Fibroblast of lung (primary cell): ENCODE measurements around the gene GNB2. TPM values are rescaled to one million over a fixed set of nuclear protein-coding genes. Genes with fewer than 3 reads are reported as not detected.
A peak's percentile ranks its signal among the peaks of the same experiment; 100 is the strongest.

Experiments
- DNase-seq, 2 donors: peaks; one replicate each; pipeline versions ENCODE4 v3.0.0 to v3.0.0-alpha.2; 2010; ENCODE audit warnings: low read depth in 2 of 2
- H2AFZ ChIP-seq: 2 replicates; pipeline ENCODE4 v1.5.1; 2012; ENCODE audit warnings: low read length, control low read depth, inconsistent platforms
- H3K27ac ChIP-seq: 2 replicates; pipeline ENCODE4 v1.5.1; 2011; ENCODE audit warnings: low read length, control low read depth; ENCODE audit not compliant: insufficient read depth
- H3K27me3 ChIP-seq: 2 replicates; pipeline ENCODE4 v1.5.1; 2011; ENCODE audit warnings: mild to moderate bottlenecking, low read length; ENCODE audit not compliant: control insufficient read depth, insufficient read depth
- H3K36me3 ChIP-seq: 2 replicates; pipeline ENCODE4 v1.5.1; 2011; ENCODE audit warnings: low read length; ENCODE audit not compliant: control insufficient read depth, insufficient read depth
- H3K4me1 ChIP-seq: 2 replicates; pipeline ENCODE4 v1.5.1; 2011; ENCODE audit warnings: low read length; ENCODE audit not compliant: control insufficient read depth, insufficient read depth; ENCODE audit errors: extremely low read depth
- H3K4me2 ChIP-seq: 2 replicates; pipeline ENCODE4 v1.5.1; 2011; ENCODE audit warnings: low read length, control low read depth; ENCODE audit not compliant: insufficient read depth; ENCODE audit errors: extremely low read depth
- H3K4me3 ChIP-seq, 4 experiments: fragments of 200-600 bp in 1 of 4; sonication (generic) in 1 of 4; replicated peaks in 1 of 4; 2 replicates each; pipeline ENCODE4 v1.5.1; 2011 to 2016; ENCODE audit warnings: low read length in 4 of 4, low read depth in 3 of 4, mild to moderate bottlenecking in 3 of 4, control low read depth in 2 of 4, inconsistent platforms in 1 of 4, mixed read lengths in 1 of 4; ENCODE audit not compliant: insufficient read depth in 1 of 4; ENCODE audit errors: control extremely low read depth in 1 of 4
- H3K79me2 ChIP-seq: 2 replicates; pipeline ENCODE4 v1.5.1; 2012; ENCODE audit warnings: mild to moderate bottlenecking, low read length, inconsistent platforms; ENCODE audit not compliant: control insufficient read depth, insufficient read depth
- H3K9ac ChIP-seq: 2 replicates; pipeline ENCODE4 v1.5.1; 2011; ENCODE audit warnings: mild to moderate bottlenecking, low read length, control low read depth; ENCODE audit not compliant: insufficient read depth
- H3K9me3 ChIP-seq: 2 replicates; pipeline ENCODE4 v1.5.1; 2012; ENCODE audit warnings: low read depth, low read length; ENCODE audit not compliant: control insufficient read depth, insufficient read depth
- H4K20me1 ChIP-seq: 2 replicates; pipeline ENCODE4 v1.5.1; 2011; ENCODE audit warnings: low read length; ENCODE audit not compliant: control insufficient read depth, insufficient read depth; ENCODE audit errors: extremely low read depth
- CTCF ChIP-seq, 2 donors: IDR thresholded peaks in 1 of 2; conservative IDR thresholded peaks in 1 of 2; 1 replicate in 1 of 2; 2 replicates in 1 of 2; pipeline ENCODE4 v1.5.1; 2011 to 2012; ENCODE audit warnings: low read length in 2 of 2, control low read depth in 1 of 2, inconsistent platforms in 1 of 2, low read depth in 1 of 2, mild to moderate bottlenecking in 1 of 2
- EZH2 ChIP-seq: IDR thresholded peaks from 2 replicates; pipeline ENCODE4 v1.5.1; 2012; ENCODE audit warnings: low read length, control low read depth, mild to moderate bottlenecking; ENCODE audit errors: missing control alignments
- polyA plus RNA-seq, 2 donors: library from polyadenylated mRNA; depleted of rRNA in 1 of 2; stranded (reverse) in 1 of 2; unstranded in 1 of 2; fragments of >200 nt; gene quantifications; 2 replicates each; pipeline ENCODE4 v1.2.1, GENCODE V29; 2011 to 2012; ENCODE audit warnings: missing spikeins in 1 of 2
- total RNA-seq: library from RNA; depleted of rRNA; stranded (reverse); fragments of >200 nt; gene quantifications from 2 replicates; pipeline ENCODE4 v1.2.1, GENCODE V29; 2014

GNB2 gene
- total and polyA plus RNA-seq, 2 donors (not counting 1 experiment from before 2014, with no cell fraction given) = 85.2 to 145 TPM

DNA sequence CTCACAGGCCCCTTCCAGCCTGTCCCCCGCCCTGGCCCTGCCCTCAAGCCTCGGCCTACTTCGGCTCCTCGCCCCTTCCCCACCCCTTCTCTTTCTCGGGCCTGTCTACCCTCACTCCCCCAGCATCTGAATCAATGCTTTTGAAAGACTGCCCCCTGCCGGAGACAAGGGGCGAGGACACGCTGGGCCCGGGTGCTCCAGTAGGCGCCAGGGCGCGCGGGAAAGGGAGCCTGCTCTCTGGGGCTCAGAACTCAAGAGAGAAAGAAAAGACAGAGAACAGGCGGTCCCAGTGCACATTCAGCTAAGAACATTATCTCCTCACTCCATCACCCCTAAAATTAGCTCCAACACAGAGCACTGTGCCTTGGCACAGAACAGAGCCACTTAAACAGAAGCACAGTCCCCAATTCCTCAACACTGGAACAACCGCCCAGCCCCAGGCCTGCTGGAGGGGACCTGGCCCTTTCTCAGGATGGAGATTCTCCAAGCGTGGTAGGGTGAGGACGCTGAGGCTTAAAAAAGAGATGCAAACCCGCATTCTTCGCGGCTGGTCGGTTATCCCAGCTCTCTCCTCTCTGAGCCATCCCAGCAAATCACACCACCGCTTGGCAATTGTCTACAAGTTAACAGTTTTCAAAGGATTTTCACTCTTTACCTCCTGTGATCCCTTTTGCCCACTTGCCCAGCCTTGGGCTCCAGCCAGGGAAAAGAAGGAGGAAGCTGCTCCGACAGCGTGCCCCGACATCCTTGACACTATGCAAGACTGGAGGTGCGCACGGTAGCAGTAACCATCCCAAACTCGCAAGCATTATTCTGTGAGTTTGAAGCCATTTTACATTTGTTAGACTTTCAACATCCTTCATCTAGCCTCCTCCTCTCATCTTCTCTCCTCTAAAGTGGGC lies 18.4 kb downstream of the GNB2 start:
- Histone ChIP-seq H3K9ac (no peak overlapping the region), H3K4me2 (peak overlapping the region; percentile 96), H4K20me1 (no peaks in the 10 kb centered on the region), H3K4me1 (peaks cover 10% of the 10 kb centered on the region), H3K36me3 (peaks cover 11% of the 10 kb centered on the region), H3K9me3 (no peaks in the 10 kb centered on the region), H3K27ac (peak overlapping the region; percentile 25), H3K79me2 (peaks cover 52% of the 10 kb centered on the region), H3K4me3 (peak overlapping the region; percentile 38 to 87 (median 80)), H3K27me3 (no peaks in the 10 kb centered on the region), H2AFZ (no peak overlapping the region)
- TF ChIP-seq EZH2 = no peak
- peak; percentile 78 to 80 for TF ChIP-seq CTCF (conservative IDR thresholded peaks at IDR 0.05 in 1 of 2, IDR thresholded peaks at IDR 0.05 in 1 of 2; ENCODE audit: low read depth in 1 of 2, low read length in 2 of 2)
- DNase-seq = peak; percentile 50 to 72

GRCh38 chr7:100692578-100692961 lies 19.0 kb downstream of the GNB2 start:
- H3K36me3 ChIP-seq = peaks cover 5% of the 10 kb centered on the region
- H3K27ac ChIP-seq = no peak overlapping the region
- no peak for TF ChIP-seq CTCF (conservative IDR thresholded peaks at IDR 0.05 in 1 of 2, IDR thresholded peaks at IDR 0.05 in 1 of 2; ENCODE audit: low read depth in 1 of 2, low read length in 2 of 2)
- no peak for TF ChIP-seq EZH2
- H3K27me3 ChIP-seq = no peaks in the 10 kb centered on the region
- H3K9ac ChIP-seq = no peak overlapping the region
- peaks cover 10% of the 10 kb centered on the region for H3K4me1 ChIP-seq
- no peak overlapping the region for H2AFZ ChIP-seq
- H4K20me1 ChIP-seq = no peaks in the 10 kb centered on the region
- DNase-seq = no peak
- peak overlapping the region; percentile 74 to 87 (median 85) for H3K4me3 ChIP-seq
- peaks cover 52% of the 10 kb centered on the region for H3K79me2 ChIP-seq
- H3K4me2 ChIP-seq = peak overlapping the region; percentile 96
- no peaks in the 10 kb centered on the region for H3K9me3 ChIP-seq

GRCh38 chr7:100693312-100694097 lies 20.0 kb downstream of the GNB2 start:
- TF ChIP-seq CTCF (conservative IDR thresholded peaks at IDR 0.05 in 1 of 2, IDR thresholded peaks at IDR 0.05 in 1 of 2; ENCODE audit: low read depth in 1 of 2, low read length in 2 of 2) (no peak), EZH2 (no peak)
- H3K9ac ChIP-seq = peak overlapping the region; percentile 76
- no peaks in the 10 kb centered on the region for H3K27me3 ChIP-seq
- no peaks in the 10 kb centered on the region for H4K20me1 ChIP-seq
- H3K9me3 ChIP-seq = no peaks in the 10 kb centered on the region
- peaks cover 6% of the 10 kb centered on the region for H3K4me1 ChIP-seq
- DNase-seq = no peak
- H3K4me3 ChIP-seq = peak overlapping the region; percentile 74 to 87 (median 85)
- H3K27ac ChIP-seq = peak overlapping the region; percentile 45
- H3K36me3 ChIP-seq = peaks cover 3% of the 10 kb centered on the region
- no peak overlapping the region for H2AFZ ChIP-seq
- peaks cover 47% of the 10 kb centered on the region for H3K79me2 ChIP-seq
- H3K4me2 ChIP-seq = peak overlapping the region; percentile 96
